ENCODE data around the gene LDAH. TPM values are rescaled to one million over a fixed set of nuclear protein-coding genes. Genes with fewer than 3 reads are reported as not detected.

Gene LDAH
- total RNA-seq, 1 experiment from 2014 or later: 78.5 TPM

- Histone ChIP-seq H3K9me3 (ENCODE audit: low read length) (no peaks in the 10 kb centered on the region), H3K27me3 (ENCODE audit: low read length) (no peaks in the 10 kb centered on the region), H3K9ac (ENCODE audit: low read length) (no peak overlapping the region), H3K79me2 (ENCODE audit: low read length) (no peaks in the 10 kb centered on the region), H4K20me1 (ENCODE audit: insufficient read depth, low read depth, low read length) (no peaks in the 10 kb centered on the region), H3K4me3 (ENCODE audit: low read length) (no peak overlapping the region), H2AFZ (ENCODE audit: low read length) (no peak overlapping the region), H3K36me3 (ENCODE audit: insufficient read depth, low read length) (no peaks in the 10 kb centered on the region), H3K9me2 (replicated peaks; ENCODE audit: insufficient read depth, low read length) (no peaks in the 10 kb centered on the region), H3K4me2 (ENCODE audit: low read depth, low read length, poor library complexity, severe bottlenecking) (no peak overlapping the region), H3K4me1 (ENCODE audit: low read length) (no peaks in the 10 kb centered on the region), H3K27ac (ENCODE audit: low read length) (no peak overlapping the region)
- DNase-seq: no peak
Measured at GRCh38 chr2:20838016-20838415, 15.1 kb upstream of the LDAH start.

DNA sequence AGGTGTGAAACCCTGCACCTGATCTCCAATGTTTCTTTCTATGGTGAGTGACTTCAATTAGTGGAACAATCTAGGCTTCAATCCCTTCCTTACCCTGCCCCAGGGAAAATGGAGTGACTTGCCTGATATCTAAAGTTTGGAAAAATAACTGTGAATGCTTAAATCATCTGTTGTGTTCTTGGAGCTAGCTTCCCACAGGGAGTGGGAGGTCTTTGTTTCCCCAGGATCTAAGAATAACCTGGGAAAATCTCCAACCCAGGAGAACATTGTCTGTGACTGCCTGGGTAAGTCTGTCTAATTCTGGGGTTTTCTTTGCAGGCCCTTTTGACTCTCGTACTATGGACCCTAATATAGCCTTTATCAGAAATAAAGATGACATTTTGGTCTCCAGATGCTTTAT, 13.6 kb upstream of the LDAH start:
- Histone ChIP-seq H3K9me3 (ENCODE audit: low read length) (no peaks in the 10 kb centered on the region), H3K9me2 (replicated peaks; ENCODE audit: insufficient read depth, low read length) (no peaks in the 10 kb centered on the region), H4K20me1 (ENCODE audit: insufficient read depth, low read depth, low read length) (no peaks in the 10 kb centered on the region), H3K9ac (ENCODE audit: low read length) (no peak overlapping the region), H3K4me3 (ENCODE audit: low read length) (no peak overlapping the region), H3K4me1 (ENCODE audit: low read length) (no peaks in the 10 kb centered on the region), H3K79me2 (ENCODE audit: low read length) (no peaks in the 10 kb centered on the region), H3K36me3 (ENCODE audit: insufficient read depth, low read length) (no peaks in the 10 kb centered on the region), H3K4me2 (ENCODE audit: low read depth, low read length, poor library complexity, severe bottlenecking) (no peak overlapping the region), H2AFZ (ENCODE audit: low read length) (no peak overlapping the region), H3K27me3 (ENCODE audit: low read length) (no peaks in the 10 kb centered on the region), H3K27ac (ENCODE audit: low read length) (no peak overlapping the region)
- no peak for DNase-seq

DNA sequence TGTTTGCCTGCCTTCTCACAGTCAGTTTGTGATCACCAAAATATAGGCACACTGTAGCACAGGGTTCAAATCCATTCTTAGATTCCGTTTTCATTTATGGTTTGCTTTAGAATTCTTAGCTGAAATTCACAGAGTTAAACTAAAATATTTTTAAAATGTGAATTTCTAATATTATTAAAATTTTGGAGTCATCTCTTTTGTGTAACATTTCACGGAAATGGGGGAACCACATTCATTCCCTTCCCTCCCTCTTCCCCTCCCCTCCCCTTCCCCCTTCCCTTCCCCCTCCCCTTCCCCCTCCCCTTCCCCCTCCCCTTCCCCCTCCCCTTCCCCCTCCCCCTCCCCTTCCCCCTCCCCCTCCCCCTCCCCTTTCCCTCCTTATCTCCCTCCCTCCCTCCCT, 11.4 kb upstream of the LDAH start:
- Histone ChIP-seq H3K9me3 (ENCODE audit: low read length) (no peaks in the 10 kb centered on the region), H3K9me2 (replicated peaks; ENCODE audit: insufficient read depth, low read length) (no peaks in the 10 kb centered on the region), H3K4me3 (ENCODE audit: low read length) (no peak overlapping the region), H3K4me1 (ENCODE audit: low read length) (no peaks in the 10 kb centered on the region), H3K27ac (ENCODE audit: low read length) (no peak overlapping the region), H3K79me2 (ENCODE audit: low read length) (no peaks in the 10 kb centered on the region), H3K36me3 (ENCODE audit: insufficient read depth, low read length) (no peaks in the 10 kb centered on the region), H3K4me2 (ENCODE audit: low read depth, low read length, poor library complexity, severe bottlenecking) (no peak overlapping the region), H4K20me1 (ENCODE audit: insufficient read depth, low read depth, low read length) (no peaks in the 10 kb centered on the region), H3K27me3 (ENCODE audit: low read length) (no peaks in the 10 kb centered on the region), H2AFZ (ENCODE audit: low read length) (no peak overlapping the region), H3K9ac (ENCODE audit: low read length) (no peak overlapping the region)
- DNase-seq: no peak

GRCh38 chr2:20832606-20833005, 9.7 kb upstream of the LDAH start:
- no peaks in the 10 kb centered on the region for H3K36me3 ChIP-seq (ENCODE audit: insufficient read depth, low read length)
- no peaks in the 10 kb centered on the region for H3K9me3 ChIP-seq (ENCODE audit: low read length)
- H4K20me1 ChIP-seq (ENCODE audit: insufficient read depth, low read depth, low read length): no peaks in the 10 kb centered on the region
- no peak overlapping the region for H3K9ac ChIP-seq (ENCODE audit: low read length)
- H3K4me3 ChIP-seq (ENCODE audit: low read length): no peak overlapping the region
- no peak overlapping the region for H3K27ac ChIP-seq (ENCODE audit: low read length)
- DNase-seq: no peak
- H2AFZ ChIP-seq (ENCODE audit: low read length): no peak overlapping the region
- H3K9me2 ChIP-seq (replicated peaks; ENCODE audit: insufficient read depth, low read length): no peaks in the 10 kb centered on the region
- H3K4me1 ChIP-seq (ENCODE audit: low read length): no peaks in the 10 kb centered on the region
- no peaks in the 10 kb centered on the region for H3K27me3 ChIP-seq (ENCODE audit: low read length)
- no peaks in the 10 kb centered on the region for H3K79me2 ChIP-seq (ENCODE audit: low read length)
- no peak overlapping the region for H3K4me2 ChIP-seq (ENCODE audit: low read depth, low read length, poor library complexity, severe bottlenecking)

- no peaks in the 10 kb centered on the region for H3K9me2 ChIP-seq (replicated peaks; ENCODE audit: insufficient read depth, low read length)
- H3K4me3 ChIP-seq (ENCODE audit: low read length): no peak overlapping the region
- H3K4me2 ChIP-seq (ENCODE audit: low read depth, low read length, poor library complexity, severe bottlenecking): no peak overlapping the region
- no peaks in the 10 kb centered on the region for H3K27me3 ChIP-seq (ENCODE audit: low read length)
- H2AFZ ChIP-seq (ENCODE audit: low read length): no peak overlapping the region
- no peak overlapping the region for H3K9ac ChIP-seq (ENCODE audit: low read length)
- H3K9me3 ChIP-seq (ENCODE audit: low read length): no peaks in the 10 kb centered on the region
- no peaks in the 10 kb centered on the region for H3K4me1 ChIP-seq (ENCODE audit: low read length)
- no peak for DNase-seq
- H3K27ac ChIP-seq (ENCODE audit: low read length): no peak overlapping the region
- no peaks in the 10 kb centered on the region for H3K79me2 ChIP-seq (ENCODE audit: low read length)
- H4K20me1 ChIP-seq (ENCODE audit: insufficient read depth, low read depth, low read length): no peaks in the 10 kb centered on the region
- no peaks in the 10 kb centered on the region for H3K36me3 ChIP-seq (ENCODE audit: insufficient read depth, low read length)
Measured at GRCh38 chr2:20829861-20830260, 7.0 kb upstream of the LDAH start.

- H3K4me3 ChIP-seq (ENCODE audit: low read length): no peak overlapping the region
- H3K9ac ChIP-seq (ENCODE audit: low read length): no peak overlapping the region
- no peak overlapping the region for H3K4me2 ChIP-seq (ENCODE audit: low read depth, low read length, poor library complexity, severe bottlenecking)
- no peaks in the 10 kb centered on the region for H3K27me3 ChIP-seq (ENCODE audit: low read length)
- peaks cover 18% of the 10 kb centered on the region for H3K79me2 ChIP-seq (ENCODE audit: low read length)
- H3K9me2 ChIP-seq (replicated peaks; ENCODE audit: insufficient read depth, low read length): no peaks in the 10 kb centered on the region
- 0 out of 2 replicates have a peak, but pooled peaks cover under 1% of the 10 kb centered on the region for H3K36me3 ChIP-seq (ENCODE audit: insufficient read depth, low read length)
- H3K4me1 ChIP-seq (ENCODE audit: low read length): peaks cover 3% of the 10 kb centered on the region; the same call in 1 of the 2 replicates
- DNase-seq: no peak
- no peak overlapping the region for H3K27ac ChIP-seq (ENCODE audit: low read length)
- no peak overlapping the region for H2AFZ ChIP-seq (ENCODE audit: low read length)
- no peaks in the 10 kb centered on the region for H3K9me3 ChIP-seq (ENCODE audit: low read length)
- no peaks in the 10 kb centered on the region for H4K20me1 ChIP-seq (ENCODE audit: insufficient read depth, low read depth, low read length)
Measured at GRCh38 chr2:20823917-20824316, 1.0 kb upstream of the LDAH start.

GRCh38 chr2:20818820-20819219, 4.1 kb downstream of the LDAH start:
- H3K36me3 ChIP-seq (ENCODE audit: insufficient read depth, low read length): 0 out of 2 replicates have a peak, but pooled peaks cover 12% of the 10 kb centered on the region
- H3K4me1 ChIP-seq (ENCODE audit: low read length): peaks cover 3% of the 10 kb centered on the region; the same call in 1 of the 2 replicates
- no peak overlapping the region for H2AFZ ChIP-seq (ENCODE audit: low read length)
- no peaks in the 10 kb centered on the region for H4K20me1 ChIP-seq (ENCODE audit: insufficient read depth, low read depth, low read length)
- no peaks in the 10 kb centered on the region for H3K9me3 ChIP-seq (ENCODE audit: low read length)
- H3K4me3 ChIP-seq (ENCODE audit: low read length): no peak overlapping the region
- H3K27me3 ChIP-seq (ENCODE audit: low read length): no peaks in the 10 kb centered on the region
- H3K79me2 ChIP-seq (ENCODE audit: low read length): peaks cover 69% of the 10 kb centered on the region
- DNase-seq: no peak
- no peak overlapping the region for H3K9ac ChIP-seq (ENCODE audit: low read length)
- H3K9me2 ChIP-seq (replicated peaks; ENCODE audit: insufficient read depth, low read length): no peaks in the 10 kb centered on the region
- H3K4me2 ChIP-seq (ENCODE audit: low read depth, low read length, poor library complexity, severe bottlenecking): no peak overlapping the region
- H3K27ac ChIP-seq (ENCODE audit: low read length): no peak overlapping the region

GRCh38 chr2:20815216-20815615, 7.7 kb downstream of the LDAH start:
- no peak overlapping the region for H2AFZ ChIP-seq (ENCODE audit: low read length)
- 0 out of 2 replicates have a peak, but pooled peaks cover 12% of the 10 kb centered on the region for H3K36me3 ChIP-seq (ENCODE audit: insufficient read depth, low read length)
- H3K27ac ChIP-seq (ENCODE audit: low read length): no peak overlapping the region
- peaks cover 86% of the 10 kb centered on the region for H3K79me2 ChIP-seq (ENCODE audit: low read length)
- H3K4me1 ChIP-seq (ENCODE audit: low read length): no peaks in the 10 kb centered on the region
- H3K4me3 ChIP-seq (ENCODE audit: low read length): no peak overlapping the region
- H3K9me2 ChIP-seq (replicated peaks; ENCODE audit: insufficient read depth, low read length): no peaks in the 10 kb centered on the region
- H3K9me3 ChIP-seq (ENCODE audit: low read length): no peaks in the 10 kb centered on the region
- no peak for DNase-seq
- no peaks in the 10 kb centered on the region for H3K27me3 ChIP-seq (ENCODE audit: low read length)
- H4K20me1 ChIP-seq (ENCODE audit: insufficient read depth, low read depth, low read length): no peaks in the 10 kb centered on the region
- no peak overlapping the region for H3K4me2 ChIP-seq (ENCODE audit: low read depth, low read length, poor library complexity, severe bottlenecking)
- no peak overlapping the region for H3K9ac ChIP-seq (ENCODE audit: low read length)

- Histone ChIP-seq H3K9me2 (replicated peaks; ENCODE audit: insufficient read depth, low read length) (no peaks in the 10 kb centered on the region), H3K36me3 (ENCODE audit: insufficient read depth, low read length) (0 out of 2 replicates have a peak, but pooled peaks cover 3% of the 10 kb centered on the region), H3K27ac (ENCODE audit: low read length) (no peak overlapping the region), H3K4me1 (ENCODE audit: low read length) (no peaks in the 10 kb centered on the region), H4K20me1 (ENCODE audit: insufficient read depth, low read depth, low read length) (no peaks in the 10 kb centered on the region), H2AFZ (ENCODE audit: low read length) (no peak overlapping the region), H3K9ac (ENCODE audit: low read length) (no peak overlapping the region), H3K4me3 (ENCODE audit: low read length) (no peak overlapping the region), H3K79me2 (ENCODE audit: low read length) (peaks cover 94% of the 10 kb centered on the region), H3K9me3 (ENCODE audit: low read length) (no peaks in the 10 kb centered on the region), H3K4me2 (ENCODE audit: low read depth, low read length, poor library complexity, severe bottlenecking) (no peak overlapping the region), H3K27me3 (ENCODE audit: low read length) (no peaks in the 10 kb centered on the region)
- no peak for DNase-seq
Measured at GRCh38 chr2:20812779-20813178, 10.1 kb downstream of the LDAH start.

Measured in Karpas-422 (cell line).